Measurements from ENCODE around the gene PARD6G. TPM values are rescaled to one million over a fixed set of nuclear protein-coding genes. Genes with fewer than 3 reads are reported as not detected.

Gene PARD6G
- total RNA-seq, 1 donor from 2014 or later, result 30.7 TPM

GRCh38 chr18:80200171-80200931 lies 47.0 kb downstream of the PARD6G start:
- DNase-seq (ENCODE audit: low spot score in 2 of 2, unreplicated experiment in 2 of 2), result peak in 1 of 2 experiments; percentile 35
- peak overlapping the region; percentile 19 for H3K27ac Mint-ChIP-seq
- H3K9me3 Mint-ChIP-seq, result no peaks in the 10 kb centered on the region
- peaks cover 32% of the 10 kb centered on the region for H3K4me1 Mint-ChIP-seq
- H3K4me3 Mint-ChIP-seq, result no peak overlapping the region
- no peak for TF ChIP-seq CTCF (IDR thresholded peaks at IDR 0.05; ENCODE audit: unreplicated experiment)
- H3K36me3 Mint-ChIP-seq, result peaks cover 5% of the 10 kb centered on the region
- H3K27me3 Mint-ChIP-seq (ENCODE audit: low read depth), result no peaks in the 10 kb centered on the region

- Mint-ChIP-seq H3K9me3 (no peaks in the 10 kb centered on the region), H3K27me3 (ENCODE audit: low read depth) (no peaks in the 10 kb centered on the region), H3K36me3 (peaks cover 5% of the 10 kb centered on the region), H3K4me1 (peaks cover 32% of the 10 kb centered on the region), H3K4me3 (no peak overlapping the region), H3K27ac (peak overlapping the region; percentile 18)
- no peak for TF ChIP-seq CTCF (IDR thresholded peaks at IDR 0.05; ENCODE audit: unreplicated experiment)
- DNase-seq (ENCODE audit: low spot score in 2 of 2, unreplicated experiment in 2 of 2), result peak in 1 of 2 experiments; percentile 7
Measured at GRCh38 chr18:80198994-80199748, 48.1 kb downstream of the PARD6G start.

- Mint-ChIP-seq H3K9me3 (no peaks in the 10 kb centered on the region), H3K27ac (peak overlapping the region; percentile 71), H3K27me3 (ENCODE audit: low read depth) (no peaks in the 10 kb centered on the region), H3K4me1 (peaks cover 32% of the 10 kb centered on the region), H3K4me3 (no peak overlapping the region), H3K36me3 (peaks cover 5% of the 10 kb centered on the region)
- DNase-seq (ENCODE audit: low spot score in 2 of 2, unreplicated experiment in 2 of 2), result no peak
- TF ChIP-seq CTCF (IDR thresholded peaks at IDR 0.05; ENCODE audit: unreplicated experiment), result no peak
Measured at GRCh38 chr18:80198391-80198790, 48.9 kb downstream of the PARD6G start.

- Mint-ChIP-seq H3K27ac (peak overlapping the region; percentile 12), H3K4me1 (peaks cover 32% of the 10 kb centered on the region), H3K36me3 (peaks cover 5% of the 10 kb centered on the region), H3K9me3 (no peaks in the 10 kb centered on the region), H3K4me3 (no peak overlapping the region), H3K27me3 (ENCODE audit: low read depth) (no peaks in the 10 kb centered on the region)
- peak in 1 of 2 experiments; percentile 22 for DNase-seq (ENCODE audit: low spot score in 2 of 2, unreplicated experiment in 2 of 2)
- no peak for TF ChIP-seq CTCF (IDR thresholded peaks at IDR 0.05; ENCODE audit: unreplicated experiment)
Measured at GRCh38 chr18:80197528-80197927, 49.8 kb downstream of the PARD6G start.

- TF ChIP-seq CTCF (IDR thresholded peaks at IDR 0.05; ENCODE audit: unreplicated experiment), result no peak
- Mint-ChIP-seq H3K9me3 (no peaks in the 10 kb centered on the region), H3K27ac (peak overlapping the region; percentile 89), H3K36me3 (peaks cover 9% of the 10 kb centered on the region), H3K27me3 (ENCODE audit: low read depth) (no peaks in the 10 kb centered on the region), H3K4me1 (peaks cover 32% of the 10 kb centered on the region), H3K4me3 (peak overlapping the region; percentile 38)
- peak in 1 of 2 experiments; percentile 40 for DNase-seq (ENCODE audit: low spot score in 2 of 2, unreplicated experiment in 2 of 2)
Measured at GRCh38 chr18:80196528-80197320, 50.6 kb downstream of the PARD6G start.
